Measurements from ENCODE around the gene ACADVL. TPM values are rescaled to one million over a fixed set of nuclear protein-coding genes. Genes with fewer than 3 reads are reported as not detected.

ACADVL gene
- total and polyA plus RNA-seq, 2 of the 4 experiments (the other 2 are of a cell fraction), result 139 to 752 TPM

- H4K5ac ChIP-seq (ENCODE audit: low read depth, low read length), result no peak overlapping the region
- H3K79me1 ChIP-seq (ENCODE audit: low read depth in 1 of 2, low read length in 2 of 2), result peaks cover 10 to 83% of the 10 kb centered on the region in 2 experiments
- peaks cover 9% of the 10 kb centered on the region for H3K4me1 ChIP-seq (ENCODE audit: control insufficient read depth, insufficient read depth, low read length)
- no peak overlapping the region for H2AK5ac ChIP-seq (ENCODE audit: low read depth, low read length)
- H2BK120ac ChIP-seq (ENCODE audit: low read depth, low read length), result no peak overlapping the region
- no peaks in the 10 kb centered on the region for H3K27me3 ChIP-seq (ENCODE audit: control insufficient read depth, insufficient read depth, low read length)
- dilution Hi-C loops (cut with HindIII; ENCODE audit: low sequenced_read_pairs, unreplicated experiment) (no loop called here), in situ Hi-C loops (cut with MboI; ENCODE audit: low sequenced_read_pairs) (no loop called here), intact Hi-C loops (cut with micrococcal nuclease) (no loop called here)
- H2BK20ac ChIP-seq (ENCODE audit: low read depth, low read length), result no peak overlapping the region
- peaks cover 62% of the 10 kb centered on the region for H4K20me1 ChIP-seq (ENCODE audit: insufficient read depth, low read length)
- no TSS peak for BruUV-seq (replicated peaks)
- H3K9me1 ChIP-seq (ENCODE audit: insufficient read depth, low read length), result peaks cover 13% of the 10 kb centered on the region
- no peak overlapping the region for H3K4me2 ChIP-seq (ENCODE audit: low read depth, low read length)
- H4K91ac ChIP-seq (ENCODE audit: insufficient read depth, low read depth, low read length), result no peak overlapping the region
- DNase-seq (no peak), ATAC-seq (ENCODE audit: low read depth) (no peak)
- peaks cover 10% of the 10 kb centered on the region for H3K36me3 ChIP-seq (ENCODE audit: control insufficient read depth, insufficient read depth, low read length)
- CTCF ChIA-PET, result no interaction called here
- no peak overlapping the region for H3K14ac ChIP-seq (replicated peaks; ENCODE audit: low read depth, low read length)
- no peak overlapping the region for H3K56ac ChIP-seq (ENCODE audit: extremely low read depth, insufficient read depth, low read length)
- H2AK9ac ChIP-seq (replicated peaks; ENCODE audit: low read depth, low read length, poor library complexity), result no peak overlapping the region
- no peak overlapping the region for H3K18ac ChIP-seq (ENCODE audit: low read depth, low read length)
- H3K9ac ChIP-seq (ENCODE audit: low read depth, low read length), result no peak overlapping the region
- no peak overlapping the region for H2BK15ac ChIP-seq (ENCODE audit: low read depth, low read length)
- no peak overlapping the region for H3K23ac ChIP-seq (ENCODE audit: low read depth, low read length)
- no peak overlapping the region for H3K4me3 ChIP-seq (ENCODE audit: insufficient read depth, low read depth, low read length)
- no peak overlapping the region for H2BK5ac ChIP-seq (ENCODE audit: low read depth, low read length, poor library complexity, severe bottlenecking)
- H3K9me3 ChIP-seq (ENCODE audit: control insufficient read depth, insufficient read depth, low read length), result no peaks in the 10 kb centered on the region
- H3K27ac ChIP-seq (ENCODE audit: insufficient read depth, low read length), result no peak overlapping the region
- H4K8ac ChIP-seq (ENCODE audit: low read depth in 2 of 2, low read length in 2 of 2), result no peak overlapping the region
- no peak for TF ChIP-seq FOS (IDR thresholded peaks at IDR 0.05; ENCODE audit: low read depth, low read length)
- TF ChIP-seq MXI1 (IDR thresholded peaks at IDR 0.05; ENCODE audit: borderline replicate concordance, low read depth, low read length), result no peak
- no peak for TF ChIP-seq BHLHE40 (IDR thresholded peaks at IDR 0.05; ENCODE audit: low read depth, low read length)
- TF ChIP-seq ELK1 (IDR thresholded peaks at IDR 0.05; ENCODE audit: borderline replicate concordance, low read depth, low read length), result no peak
- TF ChIP-seq MAZ (IDR thresholded peaks at IDR 0.05; ENCODE audit: borderline replicate concordance, low read depth, low read length), result no peak
- no peak for TF ChIP-seq RAD21 (IDR thresholded peaks at IDR 0.05; ENCODE audit: low read length)
- TF ChIP-seq RCOR1 (IDR thresholded peaks at IDR 0.05; ENCODE audit: insufficient replicate concordance, low read length), result no peak
- TF ChIP-seq NFE2L2 (IDR thresholded peaks at IDR 0.05; ENCODE audit: low read depth, low read length), result no peak
- TF ChIP-seq SMC3 (IDR thresholded peaks at IDR 0.05; ENCODE audit: low read depth, low read length), result no peak
- POLR2A ChIA-PET (ENCODE audit: unreplicated experiment), result no interaction called here
- H2AFZ ChIP-seq (replicated peaks; ENCODE audit: low read length, poor library complexity), result no peak overlapping the region
- H3K4ac ChIP-seq (ENCODE audit: low read depth, low read length), result no peak overlapping the region
- 67% methylated on average over 10 of the region's 21 CpGs; no CpG with 5 or more reads in 1 of the 2 experiments for WGBS, 2 experiments (ENCODE audit: extremely low coverage in 2 of 2, insufficient read length in 1 of 2)
These were observed 11.6 kb upstream of the ACADVL start for GRCh38 chr17:7208027-7208571.

Data from IMR-90 (cell line).